ENCODE measurements around the gene LPAR2. TPM values are rescaled to one million over a fixed set of nuclear protein-coding genes. Genes with fewer than 3 reads are reported as not detected.
A peak's percentile ranks its signal among the peaks of the same experiment; 100 is the strongest.

The LPAR2 gene
- polyA plus RNA-seq, 3 donors: 1.9 to 108 (median 2.2) TPM

- Histone ChIP-seq H3K4me1 (ENCODE audit: control insufficient read depth in 1 of 2, insufficient read depth in 2 of 2, low read length in 2 of 2) (no peaks in the 10 kb centered on the region), H3K27me3 (ENCODE audit: control insufficient read depth in 2 of 2, insufficient read depth in 2 of 2, low read length in 2 of 2) (no peaks in the 10 kb centered on the region), H3K27ac (ENCODE audit: low read depth in 1 of 2, low read length in 2 of 2) (no peak overlapping the region), H3K79me2 (ENCODE audit: insufficient read depth, low read length) (no peaks in the 10 kb centered on the region), H4K20me1 (ENCODE audit: insufficient read depth, low read length) (peaks cover 11% of the 10 kb centered on the region), H2AFZ (ENCODE audit: insufficient read depth, low read depth, low read length, poor library complexity, severe bottlenecking) (no peak overlapping the region), H3K9ac (ENCODE audit: insufficient read depth, low read length, poor library complexity, severe bottlenecking) (no peak overlapping the region), H3K36me3 (replicated peaks in 1 of 2; ENCODE audit: control insufficient read depth in 1 of 2, insufficient read depth in 2 of 2, low read length in 2 of 2) (peaks cover 90 to 93% of the 10 kb centered on the region in 2 donors), H3K4me2 (replicated peaks; ENCODE audit: extremely low read depth, low read length, poor library complexity, severe bottlenecking) (no peak overlapping the region), H3K9me3 (replicated peaks in 1 of 2; ENCODE audit: control insufficient read depth in 1 of 2, insufficient read depth in 1 of 2, low read length in 2 of 2) (no peaks in the 10 kb centered on the region), H3K4me3 (replicated peaks in 1 of 3; ENCODE audit: low read depth in 2 of 3, low read length in 3 of 3) (no peak overlapping the region)
- intact Hi-C loops (cut with micrococcal nuclease): no loop called here
- 94% methylated on average over 6 of the region's 6 CpGs for WGBS (ENCODE audit: insufficient coverage)
- H3K36me3 Mint-ChIP-seq: peaks cover 79 to 100% of the 10 kb centered on the region in 2 donors
- H3K27ac Mint-ChIP-seq: peak overlapping the region in 4 of 7 donors; percentile 23 to 71 (median 48)
- no peak for TF ChIP-seq CTCF (IDR thresholded peaks at IDR 0.05)
- no peak for DNase-seq
- H3K9me3 Mint-ChIP-seq: no peaks in the 10 kb centered on the region
- H3K4me1 Mint-ChIP-seq: no peaks in the 10 kb centered on the region
- H3K27me3 Mint-ChIP-seq (ENCODE audit: low read depth in 3 of 3): peaks cover 0 to 5% (median 2%) of the 10 kb centered on the region in 3 donors
- no peak overlapping the region for H3K4me3 Mint-ChIP-seq
Measured at GRCh38 chr19:19649155-19649554, 21.1 kb upstream of the LPAR2 start.

- Histone ChIP-seq H2AFZ (ENCODE audit: insufficient read depth, low read depth, low read length, poor library complexity, severe bottlenecking) (no peak overlapping the region), H3K4me1 (ENCODE audit: control insufficient read depth in 1 of 2, insufficient read depth in 2 of 2, low read length in 2 of 2) (peaks cover 7 to 10% of the 10 kb centered on the region in 2 donors), H3K4me3 (replicated peaks in 1 of 3; ENCODE audit: low read depth in 2 of 3, low read length in 3 of 3) (no peak overlapping the region), H3K9me3 (replicated peaks in 1 of 2; ENCODE audit: control insufficient read depth in 1 of 2, insufficient read depth in 1 of 2, low read length in 2 of 2) (no peaks in the 10 kb centered on the region), H3K27me3 (ENCODE audit: control insufficient read depth in 2 of 2, insufficient read depth in 2 of 2, low read length in 2 of 2) (no peaks in the 10 kb centered on the region), H3K79me2 (ENCODE audit: insufficient read depth, low read length) (peaks cover 16% of the 10 kb centered on the region), H3K36me3 (replicated peaks in 1 of 2; ENCODE audit: control insufficient read depth in 1 of 2, insufficient read depth in 2 of 2, low read length in 2 of 2) (peaks cover 71 to 75% of the 10 kb centered on the region in 2 donors), H3K9ac (ENCODE audit: insufficient read depth, low read length, poor library complexity, severe bottlenecking) (no peak overlapping the region), H3K27ac (ENCODE audit: low read depth in 1 of 2, low read length in 2 of 2) (no peak overlapping the region), H4K20me1 (ENCODE audit: insufficient read depth, low read length) (peaks cover 11% of the 10 kb centered on the region), H3K4me2 (replicated peaks; ENCODE audit: extremely low read depth, low read length, poor library complexity, severe bottlenecking) (no peak overlapping the region)
- peaks cover 63 to 82% of the 10 kb centered on the region in 2 donors for H3K36me3 Mint-ChIP-seq
- peaks cover 0 to 2% (median 1%) of the 10 kb centered on the region in 3 donors for H3K27me3 Mint-ChIP-seq (ENCODE audit: low read depth in 3 of 3)
- H3K27ac Mint-ChIP-seq: peak overlapping the region in 1 of 7 donors; percentile 61
- H3K4me3 Mint-ChIP-seq: no peak overlapping the region
- DNase-seq: no peak
- TF ChIP-seq CTCF (IDR thresholded peaks at IDR 0.05): no peak
- H3K9me3 Mint-ChIP-seq: no peaks in the 10 kb centered on the region
- H3K4me1 Mint-ChIP-seq: peaks cover 4% of the 10 kb centered on the region
- WGBS (ENCODE audit: insufficient coverage): 96% methylated on average over 28 of the region's 29 CpGs
- intact Hi-C loops (cut with micrococcal nuclease): no loop called here
Measured at GRCh38 chr19:19647037-19647835, 19.2 kb upstream of the LPAR2 start.
